B cell (primary cell): Measurements from ENCODE around the gene C3.
"Not testable (repeated sequence)": the region's sequence is repeated elsewhere in the genome, so short reads cannot be mapped to it uniquely, and the experiment has no call there.

Source experiments
- CTCF ChIP-seq: fragments of 200-600 bp; IDR thresholded peaks from one replicate; pipeline ENCODE4 v1.8.0; 2022; ENCODE audit warnings: antibody characterized with exemption, mild to moderate bottlenecking
- EZH2 ChIP-seq: IDR thresholded peaks from 2 replicates; pipeline ENCODE4 v1.6.1; 2012; ENCODE audit warnings: borderline replicate concordance, low read depth, mild to moderate bottlenecking, moderate library complexity, low read length; ENCODE audit not compliant: insufficient read depth, poor library complexity, severe bottlenecking

DNA sequence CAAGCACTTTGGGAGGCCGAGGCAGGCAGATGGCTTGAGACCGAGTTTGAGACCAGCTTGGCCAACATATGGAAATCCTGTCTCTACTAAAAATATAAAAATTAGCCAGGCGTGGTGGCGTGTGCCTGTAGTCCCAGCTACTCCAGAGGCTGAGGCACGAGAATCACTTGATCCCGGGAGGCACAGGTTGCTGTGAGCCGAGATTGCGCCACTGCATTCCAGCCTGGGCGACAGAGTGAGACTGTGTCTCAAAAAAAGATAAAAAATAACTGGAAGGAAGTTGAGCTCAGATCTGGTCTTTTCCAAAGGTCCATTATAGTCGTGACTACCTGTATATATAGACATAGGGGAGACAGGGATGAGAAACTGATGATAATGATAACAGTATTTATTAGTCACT, 28.1 kb upstream of the C3 start:
- not testable (repeated sequence) for TF ChIP-seq CTCF, EZH2
